Diencephalon (tissue), 1 donor: ENCODE data around the gene ZFHX2. TPM values are rescaled to one million over a fixed set of nuclear protein-coding genes. Genes with fewer than 3 reads are reported as not detected.

Experiments used
- total RNA-seq: library from RNA; depleted of rRNA; stranded (reverse); fragments of >200 nt; gene quantifications from one replicate; pipeline ENCODE4 v1.2.3, GENCODE V29; 2014

The ZFHX2 gene
- 3.5 TPM for total RNA-seq

GRCh38 chr14:23551266-23552028 lies at the start of gene ZFHX2:
TSS of gene ZFHX2 (minus strand) at chr14:23551765. CDS start at chr14:23535325, 16,440 bp downstream.

GRCh38 chr14:23578560-23579310 lies 27.2 kb upstream of the ZFHX2 start, which contains the start of gene JPH4:
TSS of gene JPH4 (minus strand) at chr14:23578790. CDS start at chr14:23577453, 1,337 bp downstream.

GRCh38 chr14:23567186-23568020 lies 15.8 kb upstream of the ZFHX2 start, which contains the start of gene AP1G2:
TSS of gene AP1G2 (minus strand) at chr14:23567791. CDS start at chr14:23567314, 477 bp downstream.

GRCh38 chr14:23555882-23556699 lies 4.5 kb upstream of the ZFHX2 start, which contains the start of gene THTPA:
TSS of gene THTPA (plus strand) at chr14:23556271. CDS start at chr14:23556758, 487 bp downstream.

Other genes starting within 250 kb of the ZFHX2 start
- gene PPP1R3E, start 248.9 kb downstream of the ZFHX2 start, total RNA-seq, result 10.4 TPM
- 21.9 TPM for gene BCL2L2, start 244.9 kb downstream of the ZFHX2 start, total RNA-seq
- gene PABPN1, start 230.3 kb downstream of the ZFHX2 start, total RNA-seq, result 92.3 TPM
- gene SLC22A17, start 198.9 kb downstream of the ZFHX2 start, total RNA-seq, result 389 TPM
- gene EFS, start 186.6 kb downstream of the ZFHX2 start, total RNA-seq, result 9.7 TPM
- gene IL25, start 179.0 kb downstream of the ZFHX2 start, total RNA-seq, result not detected
- gene CMTM5, start 174.7 kb downstream of the ZFHX2 start, total RNA-seq, result 9.2 TPM
- under 0.01 TPM for gene MYH6, start 143.5 kb downstream of the ZFHX2 start, total RNA-seq
- 3.2 TPM for gene MYH7, start 116.1 kb downstream of the ZFHX2 start, total RNA-seq
- gene NGDN, start 82.1 kb downstream of the ZFHX2 start, total RNA-seq, result 39.0 TPM
- 14.1 TPM for gene THTPA, start 4.5 kb upstream of the ZFHX2 start, total RNA-seq
- 23.5 TPM for gene AP1G2, start 16.0 kb upstream of the ZFHX2 start, total RNA-seq
- 50.3 TPM for gene JPH4, start 27.0 kb upstream of the ZFHX2 start, total RNA-seq
- gene DHRS2, start 84.6 kb upstream of the ZFHX2 start, total RNA-seq, result 0.92 TPM